Gastrocnemius medialis (tissue), 4 donors: ENCODE data around the gene VAT1L.

Source experiments
- POLR2A ChIP-seq, 2 donors: fragments of 450-650 bp; IDR thresholded peaks; one replicate each; pipeline ENCODE4 v1.6.1; 2017; ENCODE audit warnings: antibody characterized with exemption in 2 of 2, mild to moderate bottlenecking in 2 of 2, moderate library complexity in 2 of 2
- TF ChIP-seq, protein P1 (sequence below), 5 experiments: fragments of 450-650 bp in 3 of 5; fragments of 200-600 bp in 2 of 5; sonication (generic) in 2 of 5; IDR thresholded peaks in 4 of 5; conservative IDR thresholded peaks in 1 of 5; 1 replicate in 4 of 5; 2 replicates in 1 of 5; pipeline ENCODE4 v1.5.1; 2016 to 2019; ENCODE audit warnings: antibody characterized with exemption in 5 of 5, mild to moderate bottlenecking in 3 of 5, moderate library complexity in 3 of 5

DNA sequence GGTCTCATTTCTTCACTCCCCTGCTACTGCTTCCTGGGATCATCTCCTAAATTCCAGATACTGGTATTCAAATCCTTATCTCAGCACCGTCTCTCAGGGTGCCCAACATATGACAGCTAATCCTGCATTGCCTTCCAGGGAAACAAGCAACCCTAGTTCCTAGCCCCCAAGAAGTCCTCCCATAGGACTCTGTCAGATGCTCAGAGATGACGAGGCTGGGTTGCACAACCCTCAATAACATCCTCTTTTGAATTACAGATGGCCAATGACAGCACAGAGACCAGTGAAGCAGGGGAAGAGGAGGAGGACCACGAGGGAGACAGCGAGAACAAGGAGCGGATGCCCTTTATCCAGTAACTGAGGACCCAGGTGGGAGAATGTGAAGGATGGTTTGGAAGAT, 189.0 kb downstream of the VAT1L start:
- TF ChIP-seq, protein P1, sequence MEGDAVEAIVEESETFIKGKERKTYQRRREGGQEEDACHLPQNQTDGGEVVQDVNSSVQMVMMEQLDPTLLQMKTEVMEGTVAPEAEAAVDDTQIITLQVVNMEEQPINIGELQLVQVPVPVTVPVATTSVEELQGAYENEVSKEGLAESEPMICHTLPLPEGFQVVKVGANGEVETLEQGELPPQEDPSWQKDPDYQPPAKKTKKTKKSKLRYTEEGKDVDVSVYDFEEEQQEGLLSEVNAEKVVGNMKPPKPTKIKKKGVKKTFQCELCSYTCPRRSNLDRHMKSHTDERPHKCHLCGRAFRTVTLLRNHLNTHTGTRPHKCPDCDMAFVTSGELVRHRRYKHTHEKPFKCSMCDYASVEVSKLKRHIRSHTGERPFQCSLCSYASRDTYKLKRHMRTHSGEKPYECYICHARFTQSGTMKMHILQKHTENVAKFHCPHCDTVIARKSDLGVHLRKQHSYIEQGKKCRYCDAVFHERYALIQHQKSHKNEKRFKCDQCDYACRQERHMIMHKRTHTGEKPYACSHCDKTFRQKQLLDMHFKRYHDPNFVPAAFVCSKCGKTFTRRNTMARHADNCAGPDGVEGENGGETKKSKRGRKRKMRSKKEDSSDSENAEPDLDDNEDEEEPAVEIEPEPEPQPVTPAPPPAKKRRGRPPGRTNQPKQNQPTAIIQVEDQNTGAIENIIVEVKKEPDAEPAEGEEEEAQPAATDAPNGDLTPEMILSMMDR (IDR thresholded peaks at IDR 0.05 in 4 of 5, conservative IDR thresholded peaks at IDR 0.05 in 1 of 5): no peak
- TF ChIP-seq POLR2A (IDR thresholded peaks at IDR 0.05): no peak
